Measurements from ENCODE around the gene RANGAP1. TPM values are rescaled to one million over a fixed set of nuclear protein-coding genes. Genes with fewer than 3 reads are reported as not detected.

Gene RANGAP1
- total and polyA plus RNA-seq, 5 donors, result 26.0 to 38.5 (median 30.2) TPM

GRCh38 chr22:41320416-41321240, 34.6 kb upstream of the RANGAP1 start:
- no peak overlapping the region for H3K4me3 ChIP-seq (ENCODE audit: low read length)
- no peaks in the 10 kb centered on the region for H3K4me1 ChIP-seq (ENCODE audit: control insufficient read depth, insufficient read depth, low read length)
- ATAC-seq, result no peak
- 88% methylated on average over 16 of the region's 16 CpGs for WGBS
- intact Hi-C loops (cut with DNase I), result no loop called here
- no peaks in the 10 kb centered on the region for H3K9me3 ChIP-seq (ENCODE audit: control insufficient read depth, low read length)
- DNase-seq, result peak in 1 of 3 donors; percentile 34
- H3K27me3 ChIP-seq (ENCODE audit: control insufficient read depth, insufficient read depth), result no peaks in the 10 kb centered on the region
- no peak overlapping the region for H3K27ac ChIP-seq (ENCODE audit: low read length)

GRCh38 chr22:41315586-41315985, 29.6 kb upstream of the RANGAP1 start:
- Histone ChIP-seq H3K9me3 (ENCODE audit: control insufficient read depth, low read length) (no peaks in the 10 kb centered on the region), H3K4me3 (ENCODE audit: low read length) (no peak overlapping the region), H3K4me1 (ENCODE audit: control insufficient read depth, insufficient read depth, low read length) (no peaks in the 10 kb centered on the region), H3K27ac (ENCODE audit: low read length) (no peak overlapping the region), H3K27me3 (ENCODE audit: control insufficient read depth, insufficient read depth) (no peaks in the 10 kb centered on the region)
- intact Hi-C loops (cut with DNase I), result no loop called here
- 71% methylated on average over 1 of the region's 1 CpG for WGBS
- DNase-seq (no peak), ATAC-seq (no peak)

DNA sequence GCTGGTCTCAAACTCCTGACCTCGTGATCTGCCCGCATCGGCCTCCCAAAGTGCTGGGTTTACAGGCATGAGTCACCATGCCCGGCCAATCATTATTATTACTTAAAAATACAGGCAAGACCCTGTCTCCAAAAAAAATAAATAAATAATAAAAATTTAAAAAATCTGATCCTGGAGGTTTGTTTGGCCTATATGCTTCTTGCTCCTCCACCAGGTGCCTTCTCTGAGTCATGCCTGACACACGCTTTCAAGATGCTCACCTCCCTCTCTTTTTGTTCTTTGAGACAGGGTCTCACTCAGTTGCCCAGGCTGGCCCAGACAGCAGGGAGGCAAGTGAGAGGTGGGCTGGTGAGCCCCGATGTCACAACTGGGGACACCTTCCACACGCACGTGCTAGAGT, 28.8 kb upstream of the RANGAP1 start:
- 93% methylated on average over 8 of the region's 8 CpGs for WGBS
- intact Hi-C loops (cut with DNase I), result no loop called here
- Histone ChIP-seq H3K4me3 (ENCODE audit: low read length) (no peak overlapping the region), H3K9me3 (ENCODE audit: control insufficient read depth, low read length) (no peaks in the 10 kb centered on the region), H3K27me3 (ENCODE audit: control insufficient read depth, insufficient read depth) (no peaks in the 10 kb centered on the region), H3K27ac (ENCODE audit: low read length) (no peak overlapping the region), H3K4me1 (ENCODE audit: control insufficient read depth, insufficient read depth, low read length) (no peaks in the 10 kb centered on the region)
- ATAC-seq (no peak), DNase-seq (no peak)

DNA sequence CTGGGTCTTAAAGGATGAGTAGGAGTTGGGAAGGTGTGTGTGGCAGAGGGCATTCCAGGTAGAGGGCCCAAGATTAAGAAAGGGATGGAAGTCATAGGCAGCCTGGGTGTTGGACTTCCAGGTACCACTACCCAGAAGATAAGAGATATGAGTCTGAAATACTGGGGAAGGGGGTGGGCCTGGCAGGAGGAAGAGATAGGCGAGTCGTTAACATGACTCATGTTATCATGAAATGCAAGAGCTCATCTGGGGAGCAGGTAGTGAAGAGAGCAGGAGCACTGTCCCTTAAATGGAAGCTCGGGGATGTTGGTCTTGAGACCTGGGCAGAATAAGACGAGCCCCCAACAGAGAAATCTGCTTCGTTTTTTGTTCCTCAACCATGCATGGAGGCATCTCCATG, 25.5 kb upstream of the RANGAP1 start:
- intact Hi-C loops (cut with DNase I), result no loop called here
- no peaks in the 10 kb centered on the region for H3K27me3 ChIP-seq (ENCODE audit: control insufficient read depth, insufficient read depth)

DNA sequence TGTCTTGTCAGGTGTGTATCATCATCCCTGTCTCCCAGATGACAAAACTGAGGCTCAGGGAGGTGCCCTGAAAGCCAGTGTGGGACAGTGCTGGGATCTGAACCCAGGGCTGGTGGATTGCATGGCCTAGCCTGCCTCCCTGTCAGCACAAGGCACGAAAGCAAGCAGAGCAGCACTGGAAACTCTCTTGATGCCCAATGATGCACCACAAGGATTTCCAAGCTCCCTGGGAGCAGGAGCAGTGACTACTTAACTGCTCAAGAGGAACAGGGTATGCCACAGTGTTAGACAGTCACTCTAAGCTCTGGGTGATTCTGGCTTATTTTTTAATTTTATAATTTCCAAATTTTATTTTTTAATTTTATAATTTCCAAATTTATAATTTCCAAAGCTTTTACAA, 24.3 kb upstream of the RANGAP1 start:
- intact Hi-C loops (cut with DNase I), result no loop called here
- H3K4me1 ChIP-seq (ENCODE audit: control insufficient read depth, insufficient read depth, low read length), result peaks cover 3% of the 10 kb centered on the region
- H3K27ac ChIP-seq (ENCODE audit: low read length), result no peak overlapping the region
- no peak overlapping the region for H3K4me3 ChIP-seq (ENCODE audit: low read length)
- ATAC-seq (no peak), DNase-seq (no peak)
- no peaks in the 10 kb centered on the region for H3K9me3 ChIP-seq (ENCODE audit: control insufficient read depth, low read length)
- H3K27me3 ChIP-seq (ENCODE audit: control insufficient read depth, insufficient read depth), result no peaks in the 10 kb centered on the region
- WGBS, result 70% methylated on average over 1 of the region's 1 CpG

More for the DNA sequence above, 25.5 kb upstream of the RANGAP1 start:
- H3K4me1 ChIP-seq (ENCODE audit: control insufficient read depth, insufficient read depth, low read length), result peaks cover 3% of the 10 kb centered on the region
- H3K27ac ChIP-seq (ENCODE audit: low read length), result no peak overlapping the region
- H3K4me3 ChIP-seq (ENCODE audit: low read length), result no peak overlapping the region
- ATAC-seq (no peak), DNase-seq (peak in 1 of 3 donors; percentile 3)
- H3K9me3 ChIP-seq (ENCODE audit: control insufficient read depth, low read length), result no peaks in the 10 kb centered on the region
- WGBS, result 85% methylated on average over 5 of the region's 5 CpGs

DNA sequence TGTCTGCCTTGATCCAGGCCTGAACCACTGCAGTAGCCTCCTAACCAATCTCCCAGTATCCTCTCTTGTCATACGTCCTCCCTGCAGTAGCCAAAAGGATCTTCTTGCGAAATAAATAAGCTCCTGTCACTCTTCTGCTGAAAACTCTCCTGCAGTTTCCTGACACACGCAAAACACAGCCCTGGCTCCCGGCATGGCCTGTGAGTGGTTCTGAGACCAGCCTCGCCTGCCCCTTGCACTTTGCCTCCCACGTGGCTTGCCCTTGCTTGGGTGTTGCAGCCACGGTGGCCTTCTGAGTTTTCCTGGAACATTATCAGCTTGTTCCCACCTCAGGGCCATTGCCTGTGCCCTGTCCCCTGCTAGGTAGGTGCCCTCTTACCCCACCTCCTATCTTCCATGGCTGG, 22.6 kb upstream of the RANGAP1 start:
- WGBS, result 55% methylated on average over 7 of the region's 7 CpGs
- Histone ChIP-seq H3K9me3 (ENCODE audit: control insufficient read depth, low read length) (no peaks in the 10 kb centered on the region), H3K4me3 (ENCODE audit: low read length) (no peak overlapping the region), H3K27me3 (ENCODE audit: control insufficient read depth, insufficient read depth) (no peaks in the 10 kb centered on the region), H3K4me1 (ENCODE audit: control insufficient read depth, insufficient read depth, low read length) (peaks cover 3% of the 10 kb centered on the region), H3K27ac (ENCODE audit: low read length) (no peak overlapping the region)
- DNase-seq (peak in 2 of 3 donors; percentile 28 to 36), ATAC-seq (peak in 1 of 2 donors; percentile 8)
- intact Hi-C loops (cut with DNase I), result no loop called here

DNA sequence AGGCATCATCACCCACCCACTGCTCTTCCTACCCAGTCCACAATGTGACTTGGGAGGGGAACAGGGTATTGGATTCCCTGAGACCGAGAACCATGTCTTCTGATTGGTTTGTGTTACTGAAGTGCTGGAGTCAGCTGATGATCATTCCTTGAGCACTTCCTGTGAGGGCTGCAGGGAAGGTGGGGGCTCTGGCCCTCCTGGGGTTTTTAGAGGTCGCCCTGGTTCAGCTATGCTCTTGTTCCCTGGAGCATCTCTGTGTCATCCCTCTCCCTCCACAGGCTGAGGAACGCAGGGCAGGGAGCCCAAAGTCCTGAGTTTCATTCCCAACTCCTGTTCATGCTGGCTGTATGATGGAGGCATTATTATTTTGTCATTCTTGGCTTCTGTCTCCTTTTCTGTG, 22.1 kb upstream of the RANGAP1 start:
- DNase-seq (peak in 1 of 3 donors; percentile 40), ATAC-seq (no peak)
- Histone ChIP-seq H3K4me1 (ENCODE audit: control insufficient read depth, insufficient read depth, low read length) (peaks cover 3% of the 10 kb centered on the region), H3K27me3 (ENCODE audit: control insufficient read depth, insufficient read depth) (no peaks in the 10 kb centered on the region), H3K9me3 (ENCODE audit: control insufficient read depth, low read length) (no peaks in the 10 kb centered on the region), H3K4me3 (ENCODE audit: low read length) (no peak overlapping the region), H3K27ac (ENCODE audit: low read length) (no peak overlapping the region)
- intact Hi-C loops (cut with DNase I), result no loop called here
- 52% methylated on average over 3 of the region's 3 CpGs for WGBS

DNA sequence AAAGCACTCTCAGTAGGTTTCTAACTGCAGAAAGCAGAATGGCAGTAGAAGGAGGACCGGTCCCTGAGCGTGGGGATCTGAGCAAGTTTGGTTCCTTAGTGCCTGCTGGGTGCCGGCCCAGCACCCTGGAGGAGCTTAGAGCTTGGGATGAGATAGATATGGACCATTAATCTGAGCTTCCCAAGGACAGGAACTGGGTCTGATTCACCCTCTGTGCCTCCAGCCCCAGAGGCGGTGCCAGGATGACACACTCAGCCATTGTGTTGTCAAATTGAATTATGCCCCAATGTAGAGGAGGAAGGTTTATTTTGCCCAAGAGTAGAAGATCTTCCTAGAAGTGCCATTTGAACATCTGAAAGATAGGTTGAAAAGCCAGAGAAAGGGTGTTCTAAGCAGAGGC, 19.7 kb upstream of the RANGAP1 start:
- H3K4me1 ChIP-seq (ENCODE audit: control insufficient read depth, insufficient read depth, low read length), result peaks cover 4% of the 10 kb centered on the region
- no peak overlapping the region for H3K27ac ChIP-seq (ENCODE audit: low read length)
- ATAC-seq (no peak), DNase-seq (no peak)
- H3K9me3 ChIP-seq (ENCODE audit: control insufficient read depth, low read length), result no peaks in the 10 kb centered on the region
- intact Hi-C loops (cut with DNase I), result no loop called here
- 87% methylated on average over 4 of the region's 4 CpGs for WGBS
- no peak overlapping the region for H3K4me3 ChIP-seq (ENCODE audit: low read length)
- no peaks in the 10 kb centered on the region for H3K27me3 ChIP-seq (ENCODE audit: control insufficient read depth, insufficient read depth)

DNA sequence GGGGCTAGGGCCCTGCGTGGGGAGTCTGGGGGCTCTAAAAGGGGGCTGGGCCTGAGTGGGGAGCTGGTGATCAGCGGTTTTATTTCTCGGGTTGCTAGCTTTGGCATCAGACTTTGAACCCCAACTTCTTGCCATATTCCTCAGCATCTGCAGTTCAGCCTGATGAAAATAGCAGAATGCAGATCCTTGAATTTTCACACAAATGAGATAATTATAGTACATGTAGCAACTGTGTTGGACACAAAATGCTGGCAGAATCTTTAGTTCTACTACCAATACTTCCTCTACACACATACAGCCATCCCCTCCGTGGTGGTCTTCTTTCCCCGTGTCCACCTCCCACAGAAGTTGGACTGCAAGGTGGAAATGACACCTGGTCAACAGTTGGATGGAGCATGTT, 16.8 kb upstream of the RANGAP1 start:
- no peaks in the 10 kb centered on the region for H3K9me3 ChIP-seq (ENCODE audit: control insufficient read depth, low read length)
- peak overlapping the region; percentile 97 for H3K4me3 ChIP-seq (ENCODE audit: low read length)
- 6% methylated on average over 5 of the region's 5 CpGs for WGBS
- H3K27ac ChIP-seq (ENCODE audit: low read length), result peak overlapping the region; percentile 25
- intact Hi-C loops (cut with DNase I), result no loop called here
- peaks cover 1% of the 10 kb centered on the region for H3K4me1 ChIP-seq (ENCODE audit: control insufficient read depth, insufficient read depth, low read length)
- ATAC-seq, result no peak
- H3K27me3 ChIP-seq (ENCODE audit: control insufficient read depth, insufficient read depth), result no peaks in the 10 kb centered on the region
- DNase-seq, result no peak

DNA sequence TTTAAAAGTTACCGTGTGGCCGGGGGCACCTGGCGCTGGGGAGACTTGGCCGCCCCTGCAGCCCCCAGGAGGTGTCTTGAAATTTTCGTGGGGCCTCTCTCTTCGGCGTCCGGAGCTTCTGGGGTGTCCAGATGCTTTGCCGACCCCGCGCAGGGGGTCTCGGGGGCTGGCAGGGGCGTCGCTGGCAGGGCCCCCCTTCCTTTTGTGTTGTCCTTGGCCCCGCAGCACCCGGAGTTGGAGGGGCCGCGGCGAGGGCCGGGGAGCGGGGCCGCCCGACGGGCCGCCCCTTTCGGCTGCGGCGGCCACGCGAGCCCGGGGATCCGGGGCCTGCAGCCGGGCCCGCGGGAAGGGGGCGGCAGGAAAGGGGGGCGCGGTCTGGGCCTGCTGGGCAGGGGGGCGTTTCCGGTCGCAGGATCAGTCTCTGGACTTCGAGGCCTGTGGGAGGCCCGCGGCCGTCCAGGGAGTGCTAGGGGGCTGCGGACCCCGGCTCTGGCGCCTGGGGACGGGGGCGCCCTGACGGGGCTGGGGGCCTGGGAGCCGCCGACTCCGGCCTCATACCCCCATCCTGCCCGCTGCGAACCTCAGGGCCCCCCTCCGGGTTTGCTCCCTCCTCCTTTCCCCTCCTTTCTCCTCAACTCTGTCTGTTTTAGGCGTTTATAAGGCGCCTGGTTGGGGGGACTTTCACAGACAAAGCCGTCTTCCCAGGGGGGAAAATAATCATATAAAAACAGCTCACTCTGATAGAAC, 16.2 kb upstream of the RANGAP1 start:
- Histone ChIP-seq H3K9me3 (ENCODE audit: control insufficient read depth, low read length) (no peaks in the 10 kb centered on the region), H3K27me3 (ENCODE audit: control insufficient read depth, insufficient read depth) (no peaks in the 10 kb centered on the region), H3K27ac (ENCODE audit: low read length) (peak overlapping the region; percentile 65), H3K4me3 (ENCODE audit: low read length) (peak overlapping the region; percentile 97), H3K4me1 (ENCODE audit: control insufficient read depth, insufficient read depth, low read length) (peaks cover 1% of the 10 kb centered on the region)
- DNase-seq (peak in 2 of 3 donors; percentile 63 to 66), ATAC-seq (peak; percentile 8 to 28)
- WGBS, result under 1% methylated on average over 59 of the region's 60 CpGs
- intact Hi-C loops (cut with DNase I), result no loop called here

All from right cardiac atrium (tissue), 5 donors.